K562 (cell line): ENCODE results near the gene TERC. TPM values are rescaled to one million over a fixed set of nuclear protein-coding genes. Genes with fewer than 3 reads are reported as not detected.

Experiments used
- BACH1 ChIP-seq: fragments of 200-800 bp; sonication (Bioruptor generic); IDR thresholded peaks from 2 replicates; pipeline ENCODE4 v1.6.1; 2016; ENCODE audit warnings: missing genetic modification characterization, missing compliant biosample characterization
- CBX5 ChIP-seq: IDR thresholded peaks from 2 replicates; pipeline ENCODE4 v1.6.1; 2014; ENCODE audit warnings: low read depth, borderline replicate concordance
- CEBPB ChIP-seq: fragments of 450-650 bp; IDR thresholded peaks from 2 replicates; pipeline ENCODE4 v1.6.1; 2016; ENCODE audit warnings: missing genetic modification characterization, missing compliant biosample characterization
- ELF4 ChIP-seq: fragments of 450-650 bp; formaldehyde crosslinking; IDR thresholded peaks from 2 replicates; pipeline ENCODE4 v1.4.0; 2022; ENCODE audit warnings: missing genetic modification characterization
- L3MBTL2 ChIP-seq: fragments of 450-650 bp; IDR thresholded peaks from 2 replicates; pipeline ENCODE4 v1.6.1; 2016; ENCODE audit warnings: mild to moderate bottlenecking, moderate library complexity
- MCM5 ChIP-seq: fragments of 450-650 bp; IDR thresholded peaks from 2 replicates; pipeline ENCODE4 v1.6.1; 2016; ENCODE audit warnings: low read depth
- PHF8 ChIP-seq: fragments of 200-600 bp; sonication (generic); IDR thresholded peaks from 2 replicates; pipeline ENCODE4 v1.6.1; 2012; ENCODE audit warnings: mixed run types, mild to moderate bottlenecking, inconsistent platforms, low read length, moderate library complexity, borderline replicate concordance
- STAT5A ChIP-seq: IDR thresholded peaks from 2 replicates; pipeline ENCODE4 v1.6.1; 2012; ENCODE audit warnings: low read length, inconsistent platforms, borderline replicate concordance
- STAT5B ChIP-seq: fragments of 250-450 bp; sonication (Bioruptor Pico); IDR thresholded peaks from 2 replicates; pipeline ENCODE4 v1.8.0; 2021; ENCODE audit warnings: mild to moderate bottlenecking, inconsistent platforms
- TAF1 ChIP-seq: IDR thresholded peaks from 2 replicates; pipeline ENCODE4 v1.6.1; 2011; ENCODE audit warnings: mild to moderate bottlenecking, low read length, moderate library complexity; ENCODE audit not compliant: insufficient read depth, control insufficient read depth, severe bottlenecking; ENCODE audit errors: extremely low read depth
- ZSCAN29 ChIP-seq: fragments of 450-650 bp; IDR thresholded peaks from 2 replicates; pipeline ENCODE4 v1.6.1; 2017
- polyA plus RNA-seq, 8 experiments: library from polyadenylated mRNA; depleted of rRNA in 4 of 8; stranded (reverse) in 5 of 8; unstranded in 3 of 8; fragments of >200 nt; fragmentation: Nextera tagmentation in 2 of 8; fragmentation: Illumina TruSeq in 1 of 8; extraction: Ambion mirVana in 2 of 8; extraction: Trizol in 1 of 8; gene quantifications; 2 replicates each; pipeline versions ENCODE4 v1.2.1 to v1.2.3, GENCODE V29; 2011 to 2014; ENCODE audit warnings: inconsistent platforms in 1 of 8, missing spikeins in 1 of 8
- total RNA-seq, 7 experiments: library from RNA; depleted of rRNA in 6 of 7; stranded (reverse); fragments of >200 nt in 6 of 7; fragmentation: Illumina TruSeq in 2 of 7; extraction: Trizol in 2 of 7; gene quantifications; 2 replicates each; pipeline versions ENCODE4 v1.2.1 to v1.2.3, GENCODE V29; 2011 to 2021; ENCODE audit warnings: low replicate concordance in 1 of 7
- TF ChIP-seq, protein P1 (sequence below), 2 experiments: fragments of 450-650 bp in 1 of 2; sonication (generic) in 1 of 2; formaldehyde crosslinking; conservative IDR thresholded peaks; 2 replicates each; pipeline versions ENCODE4 v1.4.0 to v1.8.1; 2020 to 2022; ENCODE audit warnings: mild to moderate bottlenecking in 1 of 2, missing genetic modification reagents in 1 of 2
- TF ChIP-seq, protein P2 (sequence below), 2 experiments: IDR thresholded peaks in 1 of 2; conservative IDR thresholded peaks in 1 of 2; 2 replicates each; pipeline ENCODE4 v1.6.1; 2016; ENCODE audit warnings: low read depth in 2 of 2, mild to moderate bottlenecking in 1 of 2, missing compliant biosample characterization in 1 of 2, missing genetic modification characterization in 1 of 2, moderate library complexity in 1 of 2
- TF ChIP-seq, protein P3 (sequence below), 2 experiments: fragments of 250-450 bp in 1 of 2; fragments of 450-650 bp in 1 of 2; sonication (Bioruptor Pico) in 1 of 2; IDR thresholded peaks; 2 replicates each; pipeline versions ENCODE4 v1.6.1 to v1.8.0; 2016 to 2021; ENCODE audit warnings: mild to moderate bottlenecking in 2 of 2, moderate library complexity in 2 of 2, missing compliant biosample characterization in 1 of 2, missing genetic modification characterization in 1 of 2
- TF ChIP-seq, protein P4 (sequence below): fragments of 450-650 bp; IDR thresholded peaks from 2 replicates; pipeline ENCODE4 v1.6.1; 2016; ENCODE audit warnings: missing biosample characterization, missing genetic modification characterization
- TF ChIP-seq, protein P5 (sequence below), 2 experiments: fragments of 150-350 bp in 1 of 2; IDR thresholded peaks; 2 replicates each; pipeline ENCODE4 v1.6.1; 2012 to 2016; ENCODE audit warnings: low read depth in 2 of 2, low read length in 2 of 2, mild to moderate bottlenecking in 1 of 2, moderate library complexity in 1 of 2

TERC gene
- total and polyA plus RNA-seq, 9 of the 15 experiments (the other 6 are each of a cell fraction or from before 2014, with no cell fraction given), result 0.77 to 234 (median 27.9) TPM; not detected in 3

DNA sequence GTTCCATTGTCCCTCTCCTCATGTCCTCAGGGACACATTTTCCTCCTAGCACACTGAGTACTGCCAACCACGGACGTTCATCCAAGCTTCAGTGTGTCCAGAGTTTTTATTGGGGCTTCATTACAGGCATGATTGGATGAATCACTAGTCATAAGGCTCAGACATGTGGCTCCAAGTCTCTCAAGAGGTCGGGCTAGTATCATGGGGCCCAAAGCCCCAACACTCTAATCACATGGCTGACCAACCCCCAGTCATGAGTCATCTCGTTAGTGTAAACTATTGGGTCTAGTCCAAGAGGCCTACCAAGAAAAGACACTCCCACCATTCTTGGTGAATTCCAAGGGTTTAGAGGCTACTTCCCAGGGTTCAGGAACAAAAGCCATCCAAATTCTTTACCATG is 4.4 kb downstream of the TERC start (continued):
- TF ChIP-seq, protein P1, sequence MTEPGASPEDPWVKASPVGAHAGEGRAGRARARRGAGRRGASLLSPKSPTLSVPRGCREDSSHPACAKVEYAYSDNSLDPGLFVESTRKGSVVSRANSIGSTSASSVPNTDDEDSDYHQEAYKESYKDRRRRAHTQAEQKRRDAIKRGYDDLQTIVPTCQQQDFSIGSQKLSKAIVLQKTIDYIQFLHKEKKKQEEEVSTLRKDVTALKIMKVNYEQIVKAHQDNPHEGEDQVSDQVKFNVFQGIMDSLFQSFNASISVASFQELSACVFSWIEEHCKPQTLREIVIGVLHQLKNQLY (CRISPR knock-in tag; conservative IDR thresholded peaks at IDR 0.05), result no peak
- TF ChIP-seq ELF4 (CRISPR knock-in tag) (no peak), STAT5B (CRISPR knock-in tag) (no peak), PHF8 (no peak), L3MBTL2 (peak; percentile 95), CBX5 (peak; percentile 49; the same call in 1 of the 2 replicates), STAT5A (peak; percentile 30; the same call in 1 of the 2 replicates), ZSCAN29 (no peak), CEBPB (no peak), BACH1 (tag) (0 out of 2 replicates have a peak, but pooled peaks have one; percentile 48), TAF1 (no peak), MCM5 (no peak)
- TF ChIP-seq, protein P2, sequence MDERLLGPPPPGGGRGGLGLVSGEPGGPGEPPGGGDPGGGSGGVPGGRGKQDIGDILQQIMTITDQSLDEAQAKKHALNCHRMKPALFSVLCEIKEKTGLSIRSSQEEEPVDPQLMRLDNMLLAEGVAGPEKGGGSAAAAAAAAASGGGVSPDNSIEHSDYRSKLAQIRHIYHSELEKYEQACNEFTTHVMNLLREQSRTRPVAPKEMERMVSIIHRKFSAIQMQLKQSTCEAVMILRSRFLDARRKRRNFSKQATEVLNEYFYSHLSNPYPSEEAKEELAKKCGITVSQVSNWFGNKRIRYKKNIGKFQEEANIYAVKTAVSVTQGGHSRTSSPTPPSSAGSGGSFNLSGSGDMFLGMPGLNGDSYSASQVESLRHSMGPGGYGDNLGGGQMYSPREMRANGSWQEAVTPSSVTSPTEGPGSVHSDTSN (CRISPR knock-in tag; IDR thresholded peaks at IDR 0.05; ENCODE audit: low read depth), result no peak
- TF ChIP-seq, protein P2 (tag; conservative IDR thresholded peaks at IDR 0.05; ENCODE audit: low read depth), result no peak
- TF ChIP-seq, protein P3, sequence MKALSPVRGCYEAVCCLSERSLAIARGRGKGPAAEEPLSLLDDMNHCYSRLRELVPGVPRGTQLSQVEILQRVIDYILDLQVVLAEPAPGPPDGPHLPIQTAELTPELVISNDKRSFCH (CRISPR knock-in tag; IDR thresholded peaks at IDR 0.05), result no peak
- TF ChIP-seq, protein P3 (tag; IDR thresholded peaks at IDR 0.05), result no peak
- TF ChIP-seq, protein P4, sequence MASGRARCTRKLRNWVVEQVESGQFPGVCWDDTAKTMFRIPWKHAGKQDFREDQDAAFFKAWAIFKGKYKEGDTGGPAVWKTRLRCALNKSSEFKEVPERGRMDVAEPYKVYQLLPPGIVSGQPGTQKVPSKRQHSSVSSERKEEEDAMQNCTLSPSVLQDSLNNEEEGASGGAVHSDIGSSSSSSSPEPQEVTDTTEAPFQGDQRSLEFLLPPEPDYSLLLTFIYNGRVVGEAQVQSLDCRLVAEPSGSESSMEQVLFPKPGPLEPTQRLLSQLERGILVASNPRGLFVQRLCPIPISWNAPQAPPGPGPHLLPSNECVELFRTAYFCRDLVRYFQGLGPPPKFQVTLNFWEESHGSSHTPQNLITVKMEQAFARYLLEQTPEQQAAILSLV (tag), result no peak
- TF ChIP-seq, protein P5, sequence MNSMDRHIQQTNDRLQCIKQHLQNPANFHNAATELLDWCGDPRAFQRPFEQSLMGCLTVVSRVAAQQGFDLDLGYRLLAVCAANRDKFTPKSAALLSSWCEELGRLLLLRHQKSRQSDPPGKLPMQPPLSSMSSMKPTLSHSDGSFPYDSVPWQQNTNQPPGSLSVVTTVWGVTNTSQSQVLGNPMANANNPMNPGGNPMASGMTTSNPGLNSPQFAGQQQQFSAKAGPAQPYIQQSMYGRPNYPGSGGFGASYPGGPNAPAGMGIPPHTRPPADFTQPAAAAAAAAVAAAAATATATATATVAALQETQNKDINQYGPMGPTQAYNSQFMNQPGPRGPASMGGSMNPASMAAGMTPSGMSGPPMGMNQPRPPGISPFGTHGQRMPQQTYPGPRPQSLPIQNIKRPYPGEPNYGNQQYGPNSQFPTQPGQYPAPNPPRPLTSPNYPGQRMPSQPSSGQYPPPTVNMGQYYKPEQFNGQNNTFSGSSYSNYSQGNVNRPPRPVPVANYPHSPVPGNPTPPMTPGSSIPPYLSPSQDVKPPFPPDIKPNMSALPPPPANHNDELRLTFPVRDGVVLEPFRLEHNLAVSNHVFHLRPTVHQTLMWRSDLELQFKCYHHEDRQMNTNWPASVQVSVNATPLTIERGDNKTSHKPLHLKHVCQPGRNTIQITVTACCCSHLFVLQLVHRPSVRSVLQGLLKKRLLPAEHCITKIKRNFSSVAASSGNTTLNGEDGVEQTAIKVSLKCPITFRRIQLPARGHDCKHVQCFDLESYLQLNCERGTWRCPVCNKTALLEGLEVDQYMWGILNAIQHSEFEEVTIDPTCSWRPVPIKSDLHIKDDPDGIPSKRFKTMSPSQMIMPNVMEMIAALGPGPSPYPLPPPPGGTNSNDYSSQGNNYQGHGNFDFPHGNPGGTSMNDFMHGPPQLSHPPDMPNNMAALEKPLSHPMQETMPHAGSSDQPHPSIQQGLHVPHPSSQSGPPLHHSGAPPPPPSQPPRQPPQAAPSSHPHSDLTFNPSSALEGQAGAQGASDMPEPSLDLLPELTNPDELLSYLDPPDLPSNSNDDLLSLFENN (IDR thresholded peaks at IDR 0.05; ENCODE audit: low read depth in 2 of 2, low read length in 2 of 2), result no peak
